CD14-positive monocyte (primary cell): ENCODE measurements around the gene CCDC181. TPM values are rescaled to one million over a fixed set of nuclear protein-coding genes. Genes with fewer than 3 reads are reported as not detected.

Source experiments
- DNase-seq, 3 donors: peaks; one replicate each; pipeline ENCODE4 v3.0.0-alpha.2; 2011 to 2022
- H2AFZ ChIP-seq: 2 replicates; pipeline ENCODE4 v1.6.0; 2012; ENCODE audit warnings: mild to moderate bottlenecking, low read depth, low read length, inconsistent platforms; ENCODE audit not compliant: insufficient read depth, poor library complexity, severe bottlenecking
- H3K27ac ChIP-seq, 2 donors: 1 replicate in 1 of 2; 2 replicates in 1 of 2; pipeline ENCODE4 v1.5.1; 2012 to 2013; ENCODE audit warnings: low read length in 2 of 2, control low read depth in 1 of 2, inconsistent platforms in 1 of 2, low read depth in 1 of 2, mild to moderate bottlenecking in 1 of 2
- H3K27me3 ChIP-seq, 2 donors: one replicate each; pipeline versions ENCODE4 v1.6.0 to v1.6.1; 2011 to 2013; ENCODE audit warnings: low read length in 2 of 2; ENCODE audit not compliant: control insufficient read depth in 2 of 2, insufficient read depth in 2 of 2
- H3K36me3 ChIP-seq, 2 donors: replicated peaks in 1 of 2; 1 replicate in 1 of 2; 2 replicates in 1 of 2; pipeline versions ENCODE4 v1.5.1 to v1.6.1; 2012 to 2013; ENCODE audit warnings: low read length in 2 of 2, control low read depth in 1 of 2, inconsistent platforms in 1 of 2, mild to moderate bottlenecking in 1 of 2; ENCODE audit not compliant: insufficient read depth in 2 of 2, control insufficient read depth in 1 of 2
- H3K4me1 ChIP-seq, 2 donors: 1 replicate in 1 of 2; 2 replicates in 1 of 2; pipeline versions ENCODE4 v1.5.1 to v1.6.1; 2012 to 2013; ENCODE audit warnings: low read length in 2 of 2, control low read depth in 1 of 2, inconsistent platforms in 1 of 2, mild to moderate bottlenecking in 1 of 2, moderate library complexity in 1 of 2; ENCODE audit not compliant: insufficient read depth in 2 of 2, control insufficient read depth in 1 of 2
- H3K4me2 ChIP-seq: replicated peaks from 2 replicates; pipeline ENCODE3; 2012; ENCODE audit warnings: low read length, moderate library complexity, mild to moderate bottlenecking; ENCODE audit not compliant: poor library complexity, severe bottlenecking; ENCODE audit errors: extremely low read depth
- H3K4me3 ChIP-seq, 3 experiments: fragments of 200-600 bp in 1 of 3; sonication (generic) in 1 of 3; replicated peaks in 1 of 3; 1 replicate in 2 of 3; 2 replicates in 1 of 3; pipeline ENCODE4 v1.5.1; 2011 to 2013; ENCODE audit warnings: low read length in 3 of 3, mild to moderate bottlenecking in 3 of 3, control low read depth in 2 of 3, low read depth in 2 of 3, inconsistent platforms in 1 of 3, moderate library complexity in 1 of 3
- H3K79me2 ChIP-seq: 2 replicates; pipeline ENCODE4 v1.6.0; 2012; ENCODE audit warnings: mild to moderate bottlenecking, control low read depth, inconsistent platforms, low read length, moderate library complexity; ENCODE audit not compliant: insufficient read depth
- H3K9ac ChIP-seq: 2 replicates; pipeline ENCODE4 v1.6.0; 2017; ENCODE audit warnings: low read length, mild to moderate bottlenecking; ENCODE audit not compliant: insufficient read depth, poor library complexity, severe bottlenecking
- H3K9me3 ChIP-seq, 2 donors: replicated peaks in 1 of 2; 1 replicate in 1 of 2; 2 replicates in 1 of 2; pipeline versions ENCODE4 v1.5.1 to v1.6.1; 2012 to 2013; ENCODE audit warnings: low read length in 2 of 2, control low read depth in 1 of 2; ENCODE audit not compliant: control insufficient read depth in 1 of 2, insufficient read depth in 1 of 2
- H4K20me1 ChIP-seq: 2 replicates; pipeline ENCODE4 v1.6.0; 2012; ENCODE audit warnings: mild to moderate bottlenecking, low read length, control low read depth, moderate library complexity; ENCODE audit not compliant: insufficient read depth
- H3K27ac Mint-ChIP-seq, 7 donors: one replicate each; pipeline ENCODE4 v1.8.0; 2020; ENCODE audit warnings: mild to moderate bottlenecking in 7 of 7, mixed read lengths in 7 of 7, moderate library complexity in 6 of 7, inconsistent platforms in 2 of 7
- H3K27me3 Mint-ChIP-seq, 3 donors: one replicate each; pipeline ENCODE4 v1.8.0; 2021 to 2022; ENCODE audit warnings: low read depth in 3 of 3, mild to moderate bottlenecking in 3 of 3, mixed read lengths in 3 of 3, moderate library complexity in 3 of 3, inconsistent platforms in 1 of 3
- H3K36me3 Mint-ChIP-seq, 2 donors: one replicate each; pipeline ENCODE4 v1.8.0; 2020; ENCODE audit warnings: mixed read lengths in 2 of 2, inconsistent platforms in 1 of 2, mild to moderate bottlenecking in 1 of 2
- H3K4me1 Mint-ChIP-seq: one replicate; pipeline ENCODE4 v1.8.0; 2020; ENCODE audit warnings: mild to moderate bottlenecking, mixed read lengths
- H3K4me3 Mint-ChIP-seq, 2 donors: one replicate each; pipeline ENCODE4 v1.8.0; 2020; ENCODE audit warnings: mild to moderate bottlenecking in 2 of 2, mixed read lengths in 2 of 2, moderate library complexity in 1 of 2
- H3K9me3 Mint-ChIP-seq, 7 donors: one replicate each; pipeline ENCODE4 v1.8.0; 2020 to 2022; ENCODE audit warnings: mixed read lengths in 7 of 7, mild to moderate bottlenecking in 6 of 7, moderate library complexity in 6 of 7, inconsistent platforms in 2 of 7
- WGBS: methylation state at CpG from one replicate; pipeline ENCODE4 v1.1.5; 2013; ENCODE audit warnings: missing lambda C conversion rate; ENCODE audit not compliant: insufficient coverage; 5-methylcytosine and 5-hydroxymethylcytosine counted together
- intact Hi-C, 2 donors: fragments of 100-400 bp; cut with micrococcal nuclease; formaldehyde crosslinking; loops; one replicate each; pipeline versions ENCODE4 v1.15.0 to v1.15.1; 2023
- polyA plus RNA-seq, 3 donors: library from polyadenylated mRNA; depleted of rRNA in 1 of 3; unstranded in 2 of 3; stranded (reverse) in 1 of 3; fragments of 300-500 nt in 2 of 3; fragments of >200 nt in 1 of 3; fragmentation: Illumina TruSeq in 2 of 3; gene quantifications; 1 replicate in 2 of 3; 2 replicates in 1 of 3; pipeline ENCODE4 v1.2.3, GENCODE V29; 2012 to 2021
- TF ChIP-seq, protein P1 (sequence below): fragments of 200-600 bp; IDR thresholded peaks from one replicate; pipeline ENCODE4 v1.8.0; 2022; ENCODE audit warnings: antibody characterized with exemption, mild to moderate bottlenecking

The CCDC181 gene
- polyA plus RNA-seq, 3 donors, result not detected

DNA sequence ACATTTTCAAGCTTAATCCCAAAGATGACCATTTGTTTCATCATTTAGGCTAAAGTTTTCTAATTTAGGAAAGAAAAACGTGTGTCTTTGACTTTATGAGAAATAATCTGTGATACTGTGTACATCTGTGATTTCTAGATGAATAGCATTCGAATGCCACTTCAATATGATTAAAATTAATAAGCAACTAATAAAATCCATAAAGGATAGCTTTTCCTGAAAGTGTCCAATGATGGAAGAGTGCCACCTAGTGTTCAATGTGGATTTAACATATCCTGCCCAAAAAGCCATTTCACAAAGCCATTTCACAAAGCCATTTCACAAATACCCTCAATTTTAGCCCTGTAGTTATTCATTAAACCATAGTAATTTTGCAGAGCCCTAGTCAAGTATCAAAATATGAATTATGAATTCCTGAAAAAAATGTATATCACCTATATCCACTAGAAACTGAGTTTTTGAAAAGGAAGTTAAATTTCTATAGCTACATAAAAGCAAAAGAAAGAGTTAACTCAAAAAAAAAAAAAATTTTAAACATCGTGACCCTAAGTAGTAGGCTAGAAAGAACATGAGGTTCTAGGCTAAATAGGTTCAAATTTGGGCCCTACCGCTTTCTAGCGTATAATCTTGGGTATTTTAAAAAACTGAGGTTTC, 78.8 kb downstream of the CCDC181 start:
- peaks cover 2% of the 10 kb centered on the region for H3K4me1 Mint-ChIP-seq
- WGBS, result no CpG with 5 or more reads among the region's 5 CpGs
- Histone ChIP-seq H3K79me2 (no peaks in the 10 kb centered on the region), H3K4me1 (no peaks in the 10 kb centered on the region), H3K9me3 (no peaks in the 10 kb centered on the region), H3K36me3 (no peaks in the 10 kb centered on the region), H3K27ac (no peak overlapping the region), H3K4me2 (no peak overlapping the region), H3K4me3 (no peak overlapping the region), H4K20me1 (no peaks in the 10 kb centered on the region), H3K9ac (no peak overlapping the region), H3K27me3 (no peaks in the 10 kb centered on the region), H2AFZ (no peak overlapping the region)
- TF ChIP-seq, protein P1, sequence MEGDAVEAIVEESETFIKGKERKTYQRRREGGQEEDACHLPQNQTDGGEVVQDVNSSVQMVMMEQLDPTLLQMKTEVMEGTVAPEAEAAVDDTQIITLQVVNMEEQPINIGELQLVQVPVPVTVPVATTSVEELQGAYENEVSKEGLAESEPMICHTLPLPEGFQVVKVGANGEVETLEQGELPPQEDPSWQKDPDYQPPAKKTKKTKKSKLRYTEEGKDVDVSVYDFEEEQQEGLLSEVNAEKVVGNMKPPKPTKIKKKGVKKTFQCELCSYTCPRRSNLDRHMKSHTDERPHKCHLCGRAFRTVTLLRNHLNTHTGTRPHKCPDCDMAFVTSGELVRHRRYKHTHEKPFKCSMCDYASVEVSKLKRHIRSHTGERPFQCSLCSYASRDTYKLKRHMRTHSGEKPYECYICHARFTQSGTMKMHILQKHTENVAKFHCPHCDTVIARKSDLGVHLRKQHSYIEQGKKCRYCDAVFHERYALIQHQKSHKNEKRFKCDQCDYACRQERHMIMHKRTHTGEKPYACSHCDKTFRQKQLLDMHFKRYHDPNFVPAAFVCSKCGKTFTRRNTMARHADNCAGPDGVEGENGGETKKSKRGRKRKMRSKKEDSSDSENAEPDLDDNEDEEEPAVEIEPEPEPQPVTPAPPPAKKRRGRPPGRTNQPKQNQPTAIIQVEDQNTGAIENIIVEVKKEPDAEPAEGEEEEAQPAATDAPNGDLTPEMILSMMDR, result peak; percentile 83
- DNase-seq, result peak; percentile 50 to 60 (median 56)
- H3K27ac Mint-ChIP-seq, result no peak overlapping the region
- intact Hi-C loops, result loop anchor here (2.0 to 10.0 kb wide), 5 partner anchors 746 to 1006 kb away; no protein-coding TSS in a partner anchor
- peaks cover 0 to 6% (median 0%) of the 10 kb centered on the region in 7 donors for H3K9me3 Mint-ChIP-seq
- no peaks in the 10 kb centered on the region for H3K36me3 Mint-ChIP-seq
- H3K4me3 Mint-ChIP-seq, result no peak overlapping the region
- no peaks in the 10 kb centered on the region for H3K27me3 Mint-ChIP-seq

DNA sequence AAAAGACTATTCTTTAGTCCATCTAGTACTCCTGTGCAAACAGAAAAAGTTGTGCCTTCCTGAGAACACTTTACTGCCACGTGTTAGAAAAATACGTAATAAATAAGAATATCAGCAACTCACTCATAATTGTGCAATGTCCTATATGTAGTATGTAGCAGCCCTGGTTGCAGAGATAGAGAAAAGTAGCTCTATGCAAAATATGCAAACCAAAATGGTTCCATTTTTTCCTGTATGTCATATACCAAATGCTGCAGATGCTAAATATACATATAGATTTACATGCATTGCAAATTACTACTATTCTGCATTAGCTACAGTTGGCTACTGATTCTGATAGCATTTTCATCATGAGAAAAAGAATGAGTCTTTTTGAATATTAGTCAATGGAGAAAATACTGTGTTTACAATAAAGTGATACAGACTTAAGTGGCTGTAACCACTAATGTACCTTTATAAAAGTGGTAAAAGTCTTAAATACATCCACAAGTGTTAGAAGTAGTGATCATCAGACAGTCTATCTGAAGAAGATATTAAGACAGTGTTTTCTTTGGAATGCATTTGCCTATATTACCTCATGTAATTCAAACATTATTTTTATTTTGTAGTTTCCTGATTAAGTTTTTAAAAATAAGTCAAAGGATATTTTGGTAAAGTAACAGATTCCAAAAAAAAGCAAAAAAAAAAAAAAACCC, 79.4 kb downstream of the CCDC181 start:
- H3K27me3 Mint-ChIP-seq, result no peaks in the 10 kb centered on the region
- intact Hi-C loops, result loop anchor here (2.0 to 10.0 kb wide), 5 partner anchors 746 to 1006 kb away; no protein-coding TSS in a partner anchor
- no peak overlapping the region for H3K4me3 ChIP-seq
- no peaks in the 10 kb centered on the region for H3K36me3 ChIP-seq
- no peaks in the 10 kb centered on the region for H3K79me2 ChIP-seq
- no peaks in the 10 kb centered on the region for H3K27me3 ChIP-seq
- H3K9me3 Mint-ChIP-seq, result peaks cover 0 to under 1% (median 0%) of the 10 kb centered on the region in 7 donors
- H4K20me1 ChIP-seq, result no peaks in the 10 kb centered on the region
- no peak overlapping the region for H3K4me3 Mint-ChIP-seq
- H3K4me1 Mint-ChIP-seq, result peaks cover 2% of the 10 kb centered on the region
- no peak overlapping the region for H3K27ac ChIP-seq
- WGBS, result no CpG with 5 or more reads among the region's 2 CpGs
- no peak for DNase-seq
- no peak overlapping the region for H3K27ac Mint-ChIP-seq
- no peak overlapping the region for H3K4me2 ChIP-seq
- no peak overlapping the region for H2AFZ ChIP-seq
- H3K36me3 Mint-ChIP-seq, result no peaks in the 10 kb centered on the region
- no peak overlapping the region for H3K9ac ChIP-seq
- H3K4me1 ChIP-seq, result no peaks in the 10 kb centered on the region
- TF ChIP-seq, protein P1, result no peak
- H3K9me3 ChIP-seq, result no peaks in the 10 kb centered on the region
